Measurements from ENCODE around the gene ZNF605.

DNA sequence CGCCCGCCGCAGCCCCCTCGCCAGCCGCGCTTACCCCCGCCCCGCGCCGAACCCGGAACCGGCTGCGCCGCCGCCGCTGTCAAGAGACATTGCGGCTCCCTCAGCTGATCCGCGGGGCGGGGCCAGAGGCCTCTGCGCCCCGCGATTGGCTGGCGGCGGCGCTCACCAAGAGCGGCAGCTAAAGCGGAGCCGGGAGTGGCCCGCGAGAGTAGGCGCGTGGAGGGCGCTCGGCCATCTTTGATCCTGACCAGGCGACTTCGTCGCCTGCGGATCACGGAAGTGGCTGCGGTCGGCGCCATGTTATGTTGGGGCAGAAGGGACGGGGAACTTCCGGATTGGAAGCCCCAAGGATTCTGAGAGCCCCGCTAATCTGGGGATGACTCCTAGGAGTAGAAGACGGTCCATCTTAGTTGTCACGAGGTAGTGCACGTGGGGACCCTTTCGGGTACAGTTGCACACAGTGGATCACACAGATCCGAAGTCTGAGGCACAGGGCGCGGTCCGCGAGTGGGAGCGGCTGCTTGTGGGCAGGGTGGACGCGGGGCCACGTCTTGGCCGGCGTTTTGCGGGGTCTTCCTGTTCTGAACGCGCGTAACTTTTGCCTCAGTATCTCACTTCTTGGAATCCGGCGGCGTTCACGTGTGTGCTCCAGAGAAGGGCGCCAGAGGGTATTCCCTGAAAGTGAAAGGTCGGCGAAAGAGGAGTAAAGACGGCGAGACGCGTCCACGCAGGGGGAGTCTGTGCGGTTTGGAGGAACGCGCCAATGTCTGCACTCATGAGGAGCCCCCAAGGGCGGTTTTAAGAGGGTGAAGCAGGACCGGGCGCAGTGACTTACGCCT, 68.4 kb downstream of the ZNF605 start, which contains the start of gene CHFR:
- TF ChIP-seq MXI1 (conservative IDR thresholded peaks at IDR 0.05; ENCODE audit: poor library complexity, severe bottlenecking) (peak; percentile 94), EZH2 (IDR thresholded peaks at IDR 0.05; ENCODE audit: borderline replicate concordance, insufficient read depth, low read length, poor library complexity, severe bottlenecking) (no peak), POLR2AphosphoS5 (IDR thresholded peaks at IDR 0.05) (peak; percentile 46), TAF1 (IDR thresholded peaks at IDR 0.05; ENCODE audit: low read depth) (no peak), EP300 (conservative IDR thresholded peaks at IDR 0.05; ENCODE audit: poor library complexity, severe bottlenecking) (peak; percentile 25)
- TF ChIP-seq, protein P1, sequence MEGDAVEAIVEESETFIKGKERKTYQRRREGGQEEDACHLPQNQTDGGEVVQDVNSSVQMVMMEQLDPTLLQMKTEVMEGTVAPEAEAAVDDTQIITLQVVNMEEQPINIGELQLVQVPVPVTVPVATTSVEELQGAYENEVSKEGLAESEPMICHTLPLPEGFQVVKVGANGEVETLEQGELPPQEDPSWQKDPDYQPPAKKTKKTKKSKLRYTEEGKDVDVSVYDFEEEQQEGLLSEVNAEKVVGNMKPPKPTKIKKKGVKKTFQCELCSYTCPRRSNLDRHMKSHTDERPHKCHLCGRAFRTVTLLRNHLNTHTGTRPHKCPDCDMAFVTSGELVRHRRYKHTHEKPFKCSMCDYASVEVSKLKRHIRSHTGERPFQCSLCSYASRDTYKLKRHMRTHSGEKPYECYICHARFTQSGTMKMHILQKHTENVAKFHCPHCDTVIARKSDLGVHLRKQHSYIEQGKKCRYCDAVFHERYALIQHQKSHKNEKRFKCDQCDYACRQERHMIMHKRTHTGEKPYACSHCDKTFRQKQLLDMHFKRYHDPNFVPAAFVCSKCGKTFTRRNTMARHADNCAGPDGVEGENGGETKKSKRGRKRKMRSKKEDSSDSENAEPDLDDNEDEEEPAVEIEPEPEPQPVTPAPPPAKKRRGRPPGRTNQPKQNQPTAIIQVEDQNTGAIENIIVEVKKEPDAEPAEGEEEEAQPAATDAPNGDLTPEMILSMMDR (IDR thresholded peaks at IDR 0.05; ENCODE audit: poor library complexity, severe bottlenecking): no peak
- TF ChIP-seq, protein P2, sequence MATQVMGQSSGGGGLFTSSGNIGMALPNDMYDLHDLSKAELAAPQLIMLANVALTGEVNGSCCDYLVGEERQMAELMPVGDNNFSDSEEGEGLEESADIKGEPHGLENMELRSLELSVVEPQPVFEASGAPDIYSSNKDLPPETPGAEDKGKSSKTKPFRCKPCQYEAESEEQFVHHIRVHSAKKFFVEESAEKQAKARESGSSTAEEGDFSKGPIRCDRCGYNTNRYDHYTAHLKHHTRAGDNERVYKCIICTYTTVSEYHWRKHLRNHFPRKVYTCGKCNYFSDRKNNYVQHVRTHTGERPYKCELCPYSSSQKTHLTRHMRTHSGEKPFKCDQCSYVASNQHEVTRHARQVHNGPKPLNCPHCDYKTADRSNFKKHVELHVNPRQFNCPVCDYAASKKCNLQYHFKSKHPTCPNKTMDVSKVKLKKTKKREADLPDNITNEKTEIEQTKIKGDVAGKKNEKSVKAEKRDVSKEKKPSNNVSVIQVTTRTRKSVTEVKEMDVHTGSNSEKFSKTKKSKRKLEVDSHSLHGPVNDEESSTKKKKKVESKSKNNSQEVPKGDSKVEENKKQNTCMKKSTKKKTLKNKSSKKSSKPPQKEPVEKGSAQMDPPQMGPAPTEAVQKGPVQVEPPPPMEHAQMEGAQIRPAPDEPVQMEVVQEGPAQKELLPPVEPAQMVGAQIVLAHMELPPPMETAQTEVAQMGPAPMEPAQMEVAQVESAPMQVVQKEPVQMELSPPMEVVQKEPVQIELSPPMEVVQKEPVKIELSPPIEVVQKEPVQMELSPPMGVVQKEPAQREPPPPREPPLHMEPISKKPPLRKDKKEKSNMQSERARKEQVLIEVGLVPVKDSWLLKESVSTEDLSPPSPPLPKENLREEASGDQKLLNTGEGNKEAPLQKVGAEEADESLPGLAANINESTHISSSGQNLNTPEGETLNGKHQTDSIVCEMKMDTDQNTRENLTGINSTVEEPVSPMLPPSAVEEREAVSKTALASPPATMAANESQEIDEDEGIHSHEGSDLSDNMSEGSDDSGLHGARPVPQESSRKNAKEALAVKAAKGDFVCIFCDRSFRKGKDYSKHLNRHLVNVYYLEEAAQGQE (IDR thresholded peaks at IDR 0.05; ENCODE audit: borderline replicate concordance): no peak
